Left renal cortex interstitium (tissue), 4 donors: ENCODE results near the gene XPC. TPM values are rescaled to one million over a fixed set of nuclear protein-coding genes. Genes with fewer than 3 reads are reported as not detected.

Source experiments
- DNase-seq, 4 donors: peaks; one replicate each; pipeline ENCODE4 v3.0.0-alpha.2; 2013; ENCODE audit warnings: low read depth in 4 of 4, low spot score in 2 of 4, missing footprints in 1 of 4
- polyA plus RNA-seq, 4 donors: library from polyadenylated mRNA; unstranded; fragments of 120-200 nt; gene quantifications; one replicate each; pipeline ENCODE4 v1.2.1, GENCODE V29; 2013; ENCODE audit not compliant: insufficient read length in 4 of 4

The XPC gene
- polyA plus RNA-seq, 4 donors, result 42.4 to 53.5 (median 48.7) TPM

- no peak for DNase-seq
Measured at GRCh38 chr3:14150078-14150477, 28.3 kb downstream of the XPC start.

- DNase-seq, result no peak
Measured at GRCh38 chr3:14148041-14148985, 30.1 kb downstream of the XPC start.

- no peak for DNase-seq
Measured at GRCh38 chr3:14147617-14148016, 30.8 kb downstream of the XPC start.

GRCh38 chr3:14147066-14147435 lies 31.4 kb downstream of the XPC start:
- DNase-seq, result no peak

GRCh38 chr3:14146381-14147065 lies 31.9 kb downstream of the XPC start:
- DNase-seq, result no peak

- DNase-seq, result no peak
Measured at GRCh38 chr3:14145670-14146380, 32.6 kb downstream of the XPC start.

GRCh38 chr3:14145236-14145635 lies 33.2 kb downstream of the XPC start:
- DNase-seq, result no peak

GRCh38 chr3:14144423-14145075 lies 33.9 kb downstream of the XPC start:
- peak; percentile 68 to 83 (median 72) for DNase-seq

GRCh38 chr3:14143271-14144225 lies 34.9 kb downstream of the XPC start:
- DNase-seq, result no peak

- no peak for DNase-seq
Measured at GRCh38 chr3:14142567-14143270, 35.7 kb downstream of the XPC start.

- DNase-seq, result no peak
Measured at GRCh38 chr3:14141602-14142341, 36.6 kb downstream of the XPC start.

- DNase-seq, result no peak
Measured at GRCh38 chr3:14141144-14141543, 37.3 kb downstream of the XPC start.

- no peak for DNase-seq
Measured at GRCh38 chr3:14140668-14141067, 37.7 kb downstream of the XPC start.

GRCh38 chr3:14139771-14140170 lies 38.6 kb downstream of the XPC start:
- no peak for DNase-seq

- DNase-seq, result no peak
Measured at GRCh38 chr3:14138878-14139655, 39.3 kb downstream of the XPC start.

- no peak for DNase-seq
Measured at GRCh38 chr3:14138109-14138877, 40.1 kb downstream of the XPC start.

- no peak for DNase-seq
Measured at GRCh38 chr3:14137445-14137844, 41.0 kb downstream of the XPC start.
